ENCODE measurements around the gene IRS2. TPM values are rescaled to one million over a fixed set of nuclear protein-coding genes. Genes with fewer than 3 reads are reported as not detected.

IRS2 gene
- total RNA-seq, 1 donor from 2014 or later: 11.8 TPM

GRCh38 chr13:109764045-109764444 lies 22.3 kb downstream of the IRS2 start:
- H3K27ac Mint-ChIP-seq: no peak overlapping the region
- no peak overlapping the region for H3K4me3 Mint-ChIP-seq
- no peaks in the 10 kb centered on the region for H3K27me3 Mint-ChIP-seq (ENCODE audit: low read depth)
- no peaks in the 10 kb centered on the region for H3K36me3 Mint-ChIP-seq
- no peak for TF ChIP-seq CTCF (IDR thresholded peaks at IDR 0.05; ENCODE audit: unreplicated experiment)
- H3K9me3 Mint-ChIP-seq: no peaks in the 10 kb centered on the region
- peaks cover 7% of the 10 kb centered on the region for H3K4me1 Mint-ChIP-seq
- no peak for DNase-seq (ENCODE audit: low spot score in 2 of 2, unreplicated experiment in 2 of 2)

- TF ChIP-seq CTCF (IDR thresholded peaks at IDR 0.05; ENCODE audit: unreplicated experiment): no peak
- no peak for DNase-seq (ENCODE audit: low spot score in 2 of 2, unreplicated experiment in 2 of 2)
- Mint-ChIP-seq H3K36me3 (no peaks in the 10 kb centered on the region), H3K4me1 (peaks cover 7% of the 10 kb centered on the region), H3K27ac (no peak overlapping the region), H3K27me3 (ENCODE audit: low read depth) (no peaks in the 10 kb centered on the region), H3K9me3 (no peaks in the 10 kb centered on the region), H3K4me3 (no peak overlapping the region)
These were observed 23.6 kb downstream of the IRS2 start for GRCh38 chr13:109762791-109763190.

GRCh38 chr13:109761695-109762094 lies 24.7 kb downstream of the IRS2 start:
- Mint-ChIP-seq H3K27ac (peak overlapping the region; percentile 13), H3K9me3 (no peaks in the 10 kb centered on the region), H3K4me1 (peaks cover 7% of the 10 kb centered on the region), H3K4me3 (no peak overlapping the region), H3K36me3 (no peaks in the 10 kb centered on the region), H3K27me3 (ENCODE audit: low read depth) (no peaks in the 10 kb centered on the region)
- DNase-seq (ENCODE audit: low spot score in 2 of 2, unreplicated experiment in 2 of 2): no peak
- no peak for TF ChIP-seq CTCF (IDR thresholded peaks at IDR 0.05; ENCODE audit: unreplicated experiment)

GRCh38 chr13:109760951-109761350 lies 25.4 kb downstream of the IRS2 start:
- Mint-ChIP-seq H3K36me3 (no peaks in the 10 kb centered on the region), H3K27ac (no peak overlapping the region), H3K4me1 (peaks cover 7% of the 10 kb centered on the region), H3K9me3 (no peaks in the 10 kb centered on the region), H3K27me3 (ENCODE audit: low read depth) (no peaks in the 10 kb centered on the region), H3K4me3 (no peak overlapping the region)
- TF ChIP-seq CTCF (IDR thresholded peaks at IDR 0.05; ENCODE audit: unreplicated experiment): no peak
- no peak for DNase-seq (ENCODE audit: low spot score in 2 of 2, unreplicated experiment in 2 of 2)

- Mint-ChIP-seq H3K9me3 (no peaks in the 10 kb centered on the region), H3K27ac (no peak overlapping the region), H3K4me3 (no peak overlapping the region), H3K27me3 (ENCODE audit: low read depth) (no peaks in the 10 kb centered on the region), H3K36me3 (no peaks in the 10 kb centered on the region), H3K4me1 (peaks cover 7% of the 10 kb centered on the region)
- no peak for DNase-seq (ENCODE audit: low spot score in 2 of 2, unreplicated experiment in 2 of 2)
- TF ChIP-seq CTCF (IDR thresholded peaks at IDR 0.05; ENCODE audit: unreplicated experiment): no peak
These were observed 26.0 kb downstream of the IRS2 start for GRCh38 chr13:109760402-109760801.

GRCh38 chr13:109759609-109760008 lies 26.8 kb downstream of the IRS2 start:
- no peaks in the 10 kb centered on the region for H3K9me3 Mint-ChIP-seq
- H3K27ac Mint-ChIP-seq: no peak overlapping the region
- H3K27me3 Mint-ChIP-seq (ENCODE audit: low read depth): no peaks in the 10 kb centered on the region
- no peak for DNase-seq (ENCODE audit: low spot score in 2 of 2, unreplicated experiment in 2 of 2)
- H3K4me1 Mint-ChIP-seq: peaks cover 7% of the 10 kb centered on the region
- no peak for TF ChIP-seq CTCF (IDR thresholded peaks at IDR 0.05; ENCODE audit: unreplicated experiment)
- H3K4me3 Mint-ChIP-seq: no peak overlapping the region
- peaks cover 4% of the 10 kb centered on the region for H3K36me3 Mint-ChIP-seq
